Measurements from ENCODE around the gene TRPM1.

DNA sequence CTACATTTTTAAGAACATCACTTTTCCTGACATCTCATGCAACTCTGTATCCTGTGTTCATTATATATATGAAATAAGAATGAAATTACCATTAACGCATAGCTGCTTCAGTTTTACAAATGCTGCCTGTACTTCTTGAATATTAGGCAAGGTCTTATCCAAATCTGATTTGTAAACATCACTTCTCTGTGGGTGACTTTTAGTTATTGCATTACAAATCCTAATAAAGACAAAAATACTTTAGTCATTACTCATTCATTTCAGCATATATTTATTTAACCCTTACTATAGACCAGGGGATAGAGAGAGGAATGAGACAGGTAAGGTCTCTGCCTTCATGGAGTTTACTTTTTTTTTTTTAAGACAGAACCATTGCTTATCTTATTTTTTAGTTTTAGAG, 146.9 kb downstream of the TRPM1 start:
- TF ChIP-seq, protein P1, sequence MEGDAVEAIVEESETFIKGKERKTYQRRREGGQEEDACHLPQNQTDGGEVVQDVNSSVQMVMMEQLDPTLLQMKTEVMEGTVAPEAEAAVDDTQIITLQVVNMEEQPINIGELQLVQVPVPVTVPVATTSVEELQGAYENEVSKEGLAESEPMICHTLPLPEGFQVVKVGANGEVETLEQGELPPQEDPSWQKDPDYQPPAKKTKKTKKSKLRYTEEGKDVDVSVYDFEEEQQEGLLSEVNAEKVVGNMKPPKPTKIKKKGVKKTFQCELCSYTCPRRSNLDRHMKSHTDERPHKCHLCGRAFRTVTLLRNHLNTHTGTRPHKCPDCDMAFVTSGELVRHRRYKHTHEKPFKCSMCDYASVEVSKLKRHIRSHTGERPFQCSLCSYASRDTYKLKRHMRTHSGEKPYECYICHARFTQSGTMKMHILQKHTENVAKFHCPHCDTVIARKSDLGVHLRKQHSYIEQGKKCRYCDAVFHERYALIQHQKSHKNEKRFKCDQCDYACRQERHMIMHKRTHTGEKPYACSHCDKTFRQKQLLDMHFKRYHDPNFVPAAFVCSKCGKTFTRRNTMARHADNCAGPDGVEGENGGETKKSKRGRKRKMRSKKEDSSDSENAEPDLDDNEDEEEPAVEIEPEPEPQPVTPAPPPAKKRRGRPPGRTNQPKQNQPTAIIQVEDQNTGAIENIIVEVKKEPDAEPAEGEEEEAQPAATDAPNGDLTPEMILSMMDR (IDR thresholded peaks at IDR 0.05): no peak
- no peak for TF ChIP-seq POLR2A (IDR thresholded peaks at IDR 0.05)

Measured in adrenal gland (tissue), 5 donors.